DMS79 treated with DMSO at 0.1 percent for 48 hours (cell line): ENCODE data around the gene LRP3.
"Not testable (repeated sequence)": the region's sequence is repeated elsewhere in the genome, so short reads cannot be mapped to it uniquely, and the experiment has no call there.

ENCODE experiments used
- DNase-seq: peaks from one replicate; lab custom pipeline; 2025; lab: John Stamatoyannopoulos, UW

LRP3 gene

DNA sequence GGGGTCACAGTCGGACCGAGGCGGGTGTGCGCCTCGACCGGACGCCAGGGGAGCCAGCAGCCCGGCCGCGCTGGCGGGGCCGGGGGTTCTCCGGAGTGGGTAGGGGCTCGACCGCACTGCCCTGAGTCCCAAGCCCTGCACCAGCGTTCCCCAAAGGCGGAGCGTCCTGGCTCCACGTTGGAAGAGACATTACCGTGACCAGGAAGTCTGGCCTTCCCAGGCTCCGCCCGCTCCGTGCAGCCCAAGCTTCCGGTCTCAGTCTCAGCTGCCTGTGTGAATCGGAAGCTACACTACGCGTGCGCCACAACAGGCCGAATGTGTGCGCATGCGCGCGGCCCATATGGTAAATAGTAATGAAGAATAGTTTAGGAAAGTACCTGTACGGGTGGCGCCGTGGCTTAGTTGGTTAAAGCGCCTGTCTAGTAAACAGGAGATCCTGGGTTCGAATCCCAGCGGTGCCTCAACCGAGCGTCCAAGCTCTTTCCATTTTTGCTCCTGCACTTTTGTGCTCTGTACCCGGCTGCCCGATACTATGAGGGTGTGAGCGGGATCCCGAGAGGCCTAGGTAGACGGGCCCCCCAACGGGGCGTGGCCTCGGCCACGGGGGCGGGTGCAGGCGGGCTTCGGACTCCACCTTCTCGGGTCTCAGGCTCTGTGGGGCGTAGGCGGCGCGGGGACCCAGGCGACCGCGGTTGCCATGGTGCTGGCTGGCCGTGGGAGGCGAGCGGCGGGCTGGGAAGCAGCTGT is 17.3 kb upstream of the LRP3 start:
- peak; percentile 97 for DNase-seq

DNA sequence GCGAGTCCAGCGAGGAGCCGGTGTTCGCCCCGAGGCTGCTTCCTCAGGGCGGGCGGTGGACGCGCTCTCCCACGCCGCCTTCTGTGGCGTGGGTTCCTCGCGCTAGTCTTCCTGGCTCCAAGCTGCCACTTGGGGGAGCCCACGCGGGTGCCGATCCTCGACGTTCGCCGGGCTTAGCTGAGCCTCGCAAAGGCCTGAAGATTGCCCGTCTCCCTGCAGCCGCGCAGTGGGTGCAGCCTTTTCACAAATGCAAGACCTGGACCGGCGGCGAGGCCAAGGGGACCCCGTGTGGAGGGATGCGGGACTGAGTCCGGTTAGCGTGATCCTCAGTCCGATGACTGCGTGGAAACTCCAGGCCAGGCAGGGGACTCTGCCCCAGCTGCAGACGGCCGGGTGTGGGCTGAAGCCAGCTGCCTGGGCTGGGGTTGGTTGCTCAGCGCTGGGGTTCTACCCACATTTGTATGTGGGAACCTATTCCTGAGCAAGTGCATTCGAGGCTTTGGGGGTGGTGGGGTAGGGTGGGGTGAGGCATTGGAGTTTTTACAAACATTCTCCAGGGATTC is 16.6 kb upstream of the LRP3 start:
- no peak for DNase-seq

DNA sequence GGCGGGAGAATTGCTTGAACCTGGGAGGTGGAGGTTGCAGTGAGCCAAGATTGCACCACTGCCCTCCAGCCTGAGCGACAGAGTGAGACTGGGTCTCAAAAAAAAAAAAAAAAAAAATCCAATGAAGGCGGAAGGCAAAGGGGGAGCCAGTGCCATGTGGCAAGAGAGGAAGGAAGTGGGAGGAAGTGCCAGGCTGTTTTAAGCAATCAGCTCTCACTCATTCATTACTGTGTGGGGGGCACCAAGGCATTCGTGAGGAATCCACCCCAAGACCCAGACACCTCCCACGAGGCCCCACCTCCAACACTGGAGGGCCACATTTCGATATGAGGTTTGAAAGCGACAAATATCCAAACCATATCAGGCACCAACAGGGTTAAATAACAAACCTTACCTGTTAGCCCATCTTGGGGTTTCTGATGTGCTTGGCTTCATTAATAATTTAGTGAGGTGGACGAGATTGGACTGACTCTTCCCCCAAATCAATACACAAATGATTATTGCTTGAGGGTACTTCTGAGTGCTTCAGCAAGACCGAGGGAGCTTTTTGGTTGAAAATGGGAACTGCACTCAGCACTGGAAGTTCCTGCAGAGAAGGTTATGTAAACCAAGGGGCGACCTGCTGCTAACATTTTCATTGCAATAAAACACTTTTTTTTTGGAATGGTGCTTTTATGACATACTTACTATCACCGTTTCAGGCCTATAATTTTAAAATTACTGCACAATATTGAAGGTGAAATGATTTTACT is 7.5 kb upstream of the LRP3 start:
- DNase-seq = no peak

DNA sequence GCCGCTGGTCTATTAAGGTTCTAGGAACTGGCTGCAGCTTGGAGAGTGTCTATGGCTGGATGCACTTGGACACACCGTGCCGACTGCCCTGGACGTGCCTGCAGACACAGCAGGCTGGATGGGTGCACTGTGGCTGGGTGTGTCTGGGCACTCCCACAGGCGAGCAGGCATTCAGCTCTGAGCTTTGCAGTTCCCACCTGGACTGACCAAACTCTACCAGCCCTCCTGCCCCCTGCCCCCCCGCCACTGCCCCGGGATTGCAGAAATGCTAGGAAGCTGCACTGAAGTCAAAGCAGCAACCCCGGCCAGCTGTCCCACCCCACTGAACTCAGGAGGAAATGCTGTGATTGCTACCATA is 7.0 kb upstream of the LRP3 start:
- DNase-seq = peak; percentile 20

DNA sequence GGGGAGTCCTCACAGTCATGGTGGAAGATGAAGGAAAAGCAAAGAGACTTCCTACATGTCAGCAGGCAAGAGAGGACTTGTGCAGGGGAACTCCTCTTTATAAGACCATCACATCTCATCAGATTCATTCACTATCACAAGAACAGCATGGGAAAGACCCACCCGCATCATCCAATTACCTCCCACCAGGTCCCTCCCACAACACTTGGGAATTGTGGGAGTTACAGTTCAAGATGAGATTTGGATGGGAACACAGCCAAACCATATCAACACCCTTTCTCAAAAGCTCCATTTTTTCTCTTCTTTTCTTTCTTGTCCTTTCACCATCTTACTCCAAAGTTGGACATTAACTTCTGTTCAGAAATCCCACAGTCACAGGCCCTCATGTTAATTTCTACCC is 4.7 kb upstream of the LRP3 start:
- no peak for DNase-seq

DNA sequence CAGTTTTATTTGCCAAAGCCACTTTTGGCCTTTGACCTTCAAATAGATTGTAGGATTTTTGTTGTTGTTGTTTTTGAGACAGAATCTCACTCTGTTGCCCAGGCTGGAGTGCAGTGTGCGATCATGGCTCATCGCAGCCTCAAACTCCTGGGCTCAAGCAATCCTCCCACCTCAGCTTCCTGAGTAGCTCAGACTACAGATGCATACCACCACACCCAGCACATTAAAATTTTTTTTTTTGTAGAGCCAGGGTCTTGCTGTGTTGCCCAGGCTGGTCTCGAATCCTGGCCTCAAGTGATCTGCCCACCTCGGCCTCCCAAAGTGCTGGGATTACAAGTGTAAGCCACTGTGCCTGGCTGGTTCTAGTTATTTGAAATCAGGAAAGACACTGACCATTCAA is 3.0 kb upstream of the LRP3 start:
- not testable (repeated sequence) for DNase-seq

DNA sequence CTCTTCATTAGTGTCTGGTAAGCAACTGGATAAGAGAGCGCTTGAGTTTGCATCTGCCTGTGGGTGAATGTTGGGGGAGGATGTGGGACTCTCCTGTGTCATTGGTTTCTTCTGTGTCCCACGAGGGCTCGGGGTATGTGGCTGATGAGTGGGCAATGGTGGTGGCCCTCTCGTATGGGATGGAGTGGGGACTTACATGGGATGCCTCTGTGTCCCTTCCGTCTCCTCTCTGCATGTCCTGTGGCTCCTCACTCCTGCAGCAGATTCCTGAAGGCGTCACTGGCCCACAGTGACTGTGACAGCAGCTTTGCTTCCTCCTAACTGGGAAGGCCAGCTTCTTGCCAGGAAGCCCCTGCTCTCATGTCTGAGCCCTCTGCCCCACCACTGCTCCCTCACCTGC is 2.6 kb upstream of the LRP3 start:
- no peak for DNase-seq

DNA sequence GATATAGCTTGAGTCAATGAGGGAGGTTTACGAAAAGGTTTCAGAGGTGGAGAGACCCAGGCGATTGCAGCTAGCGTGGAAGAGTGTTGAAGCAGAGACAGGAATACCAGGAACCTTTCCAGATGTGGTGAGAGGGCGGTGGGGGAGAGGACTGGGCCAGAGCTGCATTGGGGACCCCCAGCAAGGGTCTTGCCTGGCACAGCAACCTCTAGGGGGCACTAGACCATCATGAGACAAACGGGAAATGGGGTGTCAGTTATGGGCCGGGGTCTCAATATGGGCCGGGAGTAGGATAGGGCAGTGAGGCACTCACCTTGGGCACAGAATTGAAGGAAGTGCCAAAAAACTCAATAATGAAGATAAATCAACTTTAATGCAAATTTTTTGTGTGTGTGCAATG is 2.1 kb upstream of the LRP3 start:
- no peak for DNase-seq

DNA sequence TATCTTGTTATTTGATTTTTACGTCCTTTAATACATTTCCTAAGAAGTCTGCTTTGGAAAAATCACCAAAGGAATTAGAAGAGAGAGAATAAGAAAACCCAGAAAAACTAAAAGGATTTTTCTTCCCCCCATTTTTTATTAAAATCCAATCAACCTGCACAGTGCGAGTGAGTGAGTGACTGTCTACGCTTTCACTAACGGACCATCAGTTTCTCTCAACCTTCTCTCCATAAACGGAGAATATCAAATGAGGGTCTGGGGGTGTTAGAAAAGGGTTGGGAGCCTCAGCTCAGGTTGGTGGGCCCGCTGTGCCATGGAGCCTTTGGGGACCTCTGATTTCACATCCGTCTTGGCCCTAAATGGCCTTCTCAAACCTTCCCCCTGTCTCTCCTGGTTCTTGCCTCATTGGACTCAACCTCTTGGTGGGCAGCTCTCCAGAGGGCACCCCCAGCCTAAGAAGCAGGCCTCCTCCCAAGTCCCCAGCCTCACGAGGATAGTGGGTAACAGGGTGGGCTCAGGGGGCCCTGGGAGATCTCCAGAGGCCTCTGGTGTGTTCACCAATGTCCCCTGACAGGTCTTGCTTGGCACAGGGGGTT is 763 bp upstream of the LRP3 start:
- DNase-seq = no peak

DNA sequence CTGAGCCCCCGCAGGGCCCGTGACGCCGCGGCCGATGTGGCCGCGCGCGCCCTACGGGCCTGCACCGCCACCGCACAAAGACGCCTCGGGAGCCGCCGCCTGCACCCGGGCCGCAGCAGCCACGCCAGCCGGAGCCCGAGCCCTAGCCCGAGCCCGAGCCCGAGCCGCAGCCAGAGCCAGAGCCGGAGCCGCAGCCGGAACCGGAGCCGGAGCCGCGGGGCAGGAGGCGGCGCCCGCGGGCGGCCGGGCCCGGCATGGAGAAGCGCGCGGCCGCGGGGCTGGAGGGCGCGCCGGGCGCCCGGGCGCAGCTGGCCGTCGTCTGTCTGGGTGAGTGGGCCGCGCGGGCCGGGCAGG is 379 bp downstream of the LRP3 start:
- no peak for DNase-seq

DNA sequence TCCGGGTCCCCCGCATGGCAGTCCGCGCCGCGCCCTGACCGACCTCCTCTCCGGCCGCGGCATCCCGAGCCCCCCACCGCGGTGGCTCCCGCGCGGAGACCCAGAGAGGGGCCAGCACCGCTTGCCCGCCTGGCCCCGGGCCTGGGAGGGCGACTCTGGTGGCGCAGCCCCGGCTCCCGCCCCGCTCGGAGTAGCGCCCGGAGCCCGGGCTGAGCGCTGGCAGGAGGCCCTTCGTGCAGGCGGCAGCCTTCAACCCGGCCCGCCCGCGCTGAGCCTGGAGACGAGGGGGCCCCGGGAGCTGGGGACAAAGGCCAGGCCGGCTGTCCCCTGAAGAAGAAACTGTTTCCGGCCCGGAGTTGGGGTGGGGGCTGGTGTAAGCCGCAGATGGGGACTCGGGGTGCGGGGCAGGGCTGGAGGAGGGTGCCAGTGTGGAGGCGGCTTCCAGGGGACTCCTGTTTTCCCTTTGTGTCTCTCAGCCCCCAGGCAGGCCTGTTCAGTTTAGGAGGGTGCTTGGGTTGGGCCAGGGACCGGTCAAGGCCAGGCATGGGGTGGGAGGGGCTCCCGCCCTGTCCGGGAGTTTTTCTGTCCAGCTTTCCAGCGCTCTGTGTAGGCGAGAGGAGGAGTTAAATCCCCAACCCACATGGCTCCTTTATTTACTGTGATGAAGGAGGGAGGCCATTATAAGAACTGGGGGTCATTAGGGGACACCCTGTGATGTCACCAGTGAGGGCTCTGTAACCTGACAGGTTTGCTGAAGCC is 935 bp downstream of the LRP3 start:
- DNase-seq = no peak

DNA sequence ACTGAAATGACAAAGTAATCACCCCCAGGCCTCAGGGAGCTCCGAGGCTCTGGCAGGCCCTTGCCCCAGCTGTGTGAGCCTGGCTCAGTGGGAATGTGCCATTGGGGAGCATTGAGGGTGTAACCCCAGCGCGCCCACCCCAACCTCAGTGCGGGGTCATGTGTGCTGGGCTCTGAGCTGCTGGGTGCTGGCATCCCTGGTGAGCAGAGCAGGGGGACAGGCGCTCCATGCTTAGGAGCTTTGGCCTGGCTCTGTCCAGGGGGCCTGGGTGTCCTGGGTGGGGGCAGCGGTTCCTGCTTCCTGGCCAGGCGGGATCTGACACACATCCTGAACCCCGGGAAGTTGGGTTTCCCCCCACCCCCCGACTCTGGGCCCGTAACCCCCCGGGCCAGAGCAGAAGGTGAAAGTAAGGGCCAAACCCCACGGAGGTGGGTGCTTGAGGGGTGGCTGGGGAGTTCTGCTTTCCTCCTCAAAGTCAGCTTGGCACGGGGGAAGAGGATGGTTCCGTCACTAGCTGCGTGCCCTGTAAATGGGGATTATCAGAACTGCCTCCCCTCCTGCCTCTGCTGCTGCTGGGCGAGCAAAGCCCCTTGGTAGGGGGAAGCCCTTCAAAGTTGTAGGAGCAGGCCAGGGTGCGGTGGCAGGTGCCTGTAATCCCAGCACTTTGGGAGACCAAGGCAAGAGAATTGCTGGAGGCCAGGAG is 1.7 kb downstream of the LRP3 start:
- no peak for DNase-seq

DNA sequence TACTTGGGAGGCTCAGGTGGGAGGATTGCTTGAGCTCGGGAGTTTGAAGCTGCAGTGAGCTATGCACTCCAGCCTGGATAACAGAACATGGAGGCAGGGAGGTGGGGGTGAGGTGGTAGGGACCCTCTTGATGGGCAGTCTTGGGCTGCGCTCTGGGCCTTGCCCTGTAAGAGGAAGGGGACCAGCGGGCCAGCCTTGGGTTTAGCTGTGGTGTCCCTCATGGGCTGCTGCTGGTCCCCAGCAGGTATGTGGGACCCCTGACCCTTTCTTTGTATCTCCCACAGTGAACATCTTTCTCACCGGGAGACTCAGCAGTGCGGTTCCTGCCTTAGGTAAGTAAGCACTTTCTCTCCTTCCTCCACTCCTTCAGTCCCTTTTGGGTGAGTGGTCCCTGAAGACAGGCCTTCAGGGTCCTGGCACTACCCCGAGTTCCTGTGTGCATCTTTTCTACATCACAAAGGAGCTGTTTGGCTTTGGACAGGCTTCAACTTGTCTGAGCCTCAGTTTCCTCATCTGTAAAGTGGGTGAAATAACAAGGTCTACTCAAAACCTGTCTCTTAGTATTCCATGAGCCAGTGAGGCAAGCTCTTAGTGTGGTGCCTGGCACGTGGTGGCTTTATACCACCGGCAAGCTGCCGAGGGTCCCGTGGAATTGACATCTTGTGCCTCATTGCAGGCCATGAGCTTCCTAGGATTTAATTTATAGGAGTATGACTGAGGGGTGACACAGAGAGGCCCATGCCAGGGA is 2.5 kb downstream of the LRP3 start:
- no peak for DNase-seq

DNA sequence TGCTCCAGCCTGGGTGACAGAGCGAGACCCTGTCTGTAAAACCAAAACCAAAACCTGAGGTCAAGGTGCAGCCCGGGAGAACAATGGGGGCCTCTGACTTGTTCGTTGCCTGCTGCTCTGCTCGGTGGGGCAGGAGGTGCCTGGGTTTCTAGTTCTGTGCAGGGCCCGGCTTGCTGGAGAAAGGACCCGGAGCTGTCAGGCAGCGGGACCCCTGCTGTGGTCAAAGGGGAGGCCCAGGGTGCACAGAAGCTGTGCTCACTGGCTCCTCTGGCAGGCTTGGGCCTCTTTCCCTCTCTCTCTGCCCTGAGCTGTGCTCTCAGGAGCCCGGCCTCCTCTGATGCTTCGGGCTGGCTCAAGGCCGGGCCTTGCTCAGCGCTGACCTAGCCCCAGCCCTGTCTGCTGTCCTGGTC is 3.5 kb downstream of the LRP3 start:
- no peak for DNase-seq

DNA sequence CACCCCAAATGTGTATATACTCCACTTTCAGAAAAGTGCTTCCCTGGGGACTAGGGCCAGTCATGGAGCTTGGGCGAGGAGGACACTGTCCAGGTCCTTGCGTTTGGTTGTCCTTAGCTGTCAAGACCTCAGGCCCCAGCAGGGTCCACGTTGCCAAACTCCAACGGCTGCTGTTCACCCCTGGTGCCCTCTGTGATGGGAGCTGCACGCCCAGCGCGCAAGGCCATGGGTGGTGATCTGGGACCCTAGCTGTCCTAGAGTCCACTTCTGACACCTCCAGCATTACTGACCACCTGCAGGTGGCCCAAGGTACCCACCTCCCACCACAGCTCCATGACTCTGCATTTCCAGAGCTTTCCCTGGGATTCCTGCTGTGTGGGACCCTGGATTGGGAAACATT is 4.0 kb downstream of the LRP3 start:
- DNase-seq = no peak

DNA sequence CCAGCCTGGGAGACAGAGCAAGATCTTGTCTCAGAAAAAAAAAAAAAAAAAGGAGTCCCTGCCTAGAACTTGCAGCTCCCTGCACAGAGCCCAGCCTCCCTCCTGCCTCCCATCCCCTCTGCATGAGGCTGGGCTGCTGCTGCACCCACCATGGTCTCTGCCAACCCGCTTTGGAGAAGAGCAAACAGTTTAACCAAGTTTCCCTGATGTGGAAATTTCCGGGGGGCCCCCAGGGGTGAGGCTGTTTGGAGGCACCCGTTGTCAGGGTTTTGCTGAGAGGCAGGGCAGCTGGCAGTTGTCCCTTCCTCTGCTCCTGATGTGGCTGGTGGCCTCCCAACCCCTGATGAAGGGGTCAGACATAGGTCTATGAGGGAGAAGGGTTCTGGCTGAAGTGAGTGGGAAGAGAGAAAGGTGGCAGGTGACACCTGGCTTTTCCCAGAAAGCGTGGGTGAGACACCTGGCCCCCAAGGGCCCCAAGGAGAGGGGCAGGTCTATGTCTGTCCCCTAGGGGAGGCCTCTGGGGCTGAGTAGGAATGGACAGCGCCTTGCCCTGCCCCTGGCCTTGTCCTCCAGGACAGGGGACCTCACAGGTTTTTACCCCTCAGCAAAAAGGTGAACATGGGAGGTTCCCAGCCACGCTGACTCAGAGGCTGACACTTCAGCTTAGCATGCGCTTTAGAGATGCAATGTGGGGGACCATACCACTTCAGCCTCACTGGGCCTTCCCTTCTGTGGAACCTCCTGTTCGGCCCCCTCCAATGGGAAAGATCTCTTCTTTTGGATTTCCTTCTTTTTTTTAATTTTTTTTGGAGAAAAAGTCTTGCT is 5.5 kb downstream of the LRP3 start:
- DNase-seq = no peak

DNA sequence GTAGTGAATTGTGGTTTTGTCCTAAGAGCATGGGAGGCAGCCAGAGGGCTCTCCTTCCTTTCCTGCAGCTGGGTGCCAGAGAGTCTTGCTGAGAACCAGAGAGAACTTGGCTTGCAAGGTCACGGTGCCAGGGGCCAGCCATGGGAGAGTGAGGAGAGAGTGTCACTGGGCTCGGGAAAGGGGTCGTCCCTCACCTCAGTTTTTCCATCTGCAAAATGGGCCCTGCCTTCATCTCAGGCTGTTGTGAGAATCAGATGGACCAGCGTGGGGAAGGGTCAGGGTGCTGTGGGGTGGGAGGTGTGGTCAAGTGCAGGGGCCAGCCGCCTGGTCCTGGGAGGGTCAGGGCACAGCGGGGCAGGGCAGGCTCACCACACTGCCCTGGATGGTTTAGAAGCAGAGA is 7.3 kb downstream of the LRP3 start:
- DNase-seq = no peak

DNA sequence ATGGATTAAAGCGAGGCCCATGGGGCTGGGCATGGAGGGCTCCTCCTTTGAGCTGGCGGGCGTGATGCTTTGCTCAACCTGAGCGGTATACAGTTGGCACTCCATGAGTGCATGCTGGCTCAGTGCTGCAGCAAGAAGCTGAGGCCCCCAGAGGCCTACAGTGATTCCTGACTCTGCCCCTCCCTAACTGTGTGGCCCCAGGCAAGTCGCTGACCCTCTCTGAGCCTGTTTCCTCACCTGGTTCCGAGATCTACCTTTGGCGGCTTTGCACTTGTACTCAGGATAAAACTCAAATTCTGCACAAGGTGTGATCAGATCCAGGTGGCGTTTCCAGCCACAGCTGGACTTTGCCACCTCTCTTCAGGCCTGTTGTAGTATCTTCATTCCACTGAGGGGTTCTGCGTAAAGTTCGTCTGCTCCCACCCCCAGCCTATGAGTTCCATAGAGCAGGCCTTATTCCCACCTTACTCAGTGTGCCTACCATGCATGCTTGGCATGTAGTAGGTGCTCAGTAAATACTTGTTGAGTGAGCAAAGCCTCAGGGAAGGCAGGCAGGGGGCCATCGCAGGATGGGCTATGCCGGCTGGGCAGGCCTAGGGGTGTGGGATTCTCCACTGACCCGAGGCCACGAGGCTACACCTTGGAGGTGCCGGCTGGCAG is 7.9 kb downstream of the LRP3 start:
- DNase-seq = no peak
